Stimulated activated CD4-positive, alpha-beta T cell treated with anti-CD3 and anti-CD28 coated beads, TNF-alpha, amount 100 ng/mL, for 1 hour (primary cell): ENCODE data around the gene E2F8.
"Not testable (repeated sequence)": the region's sequence is repeated elsewhere in the genome, so short reads cannot be mapped to it uniquely, and the experiment has no call there.

Experiments used
- DNase-seq, 3 donors: peaks; one replicate each; pipeline ENCODE4 v3.0.0-alpha.2; 2020; ENCODE audit warnings: low read depth in 3 of 3, low spot score in 1 of 3

The E2F8 gene

GRCh38 chr11:19240420-19241259 is at the start of gene E2F8:
TSS of gene E2F8 (minus strand) at chr11:19240945. CDS start at chr11:19240121, 824 bp downstream.
- DNase-seq: peak; percentile 44 to 68 (median 47)

GRCh38 chr11:19290356-19290755 is 49.6 kb upstream of the E2F8 start:
- DNase-seq: no peak

GRCh38 chr11:19288256-19288655 is 47.5 kb upstream of the E2F8 start:
- no peak for DNase-seq

GRCh38 chr11:19286411-19286810 is 45.7 kb upstream of the E2F8 start:
- no peak for DNase-seq

GRCh38 chr11:19284881-19285280 is 44.1 kb upstream of the E2F8 start:
- DNase-seq: no peak

GRCh38 chr11:19283991-19284390 is 43.2 kb upstream of the E2F8 start:
- no peak for DNase-seq

- DNase-seq: no peak
Observed at GRCh38 chr11:19281555-19281954, 40.8 kb upstream of the E2F8 start.

GRCh38 chr11:19281041-19281440 is 40.3 kb upstream of the E2F8 start:
- no peak for DNase-seq

- no peak for DNase-seq
Observed at GRCh38 chr11:19279451-19279850, 38.7 kb upstream of the E2F8 start.

GRCh38 chr11:19276859-19277808 is 36.4 kb upstream of the E2F8 start:
- no peak for DNase-seq

GRCh38 chr11:19275496-19275895 is 34.8 kb upstream of the E2F8 start:
- no peak for DNase-seq

GRCh38 chr11:19273219-19273618 is 32.5 kb upstream of the E2F8 start:
- DNase-seq: not testable (repeated sequence)

GRCh38 chr11:19268909-19269308 is 28.2 kb upstream of the E2F8 start:
- DNase-seq: no peak

- no peak for DNase-seq
Observed at GRCh38 chr11:19267567-19267966, 26.8 kb upstream of the E2F8 start.

GRCh38 chr11:19263333-19263732 is 22.6 kb upstream of the E2F8 start:
- DNase-seq: no peak

- DNase-seq: peak in 2 of 3 donors; percentile 14 to 52
Observed at GRCh38 chr11:19259487-19260345, 19.0 kb upstream of the E2F8 start.

- no peak for DNase-seq
Observed at GRCh38 chr11:19258641-19259230, 18.0 kb upstream of the E2F8 start.

- not testable (repeated sequence) for DNase-seq
Observed at GRCh38 chr11:19254441-19254840, 13.7 kb upstream of the E2F8 start.

- no peak for DNase-seq
Observed at GRCh38 chr11:19253817-19254216, 13.1 kb upstream of the E2F8 start.

- DNase-seq: no peak
Observed at GRCh38 chr11:19253153-19253745, 12.5 kb upstream of the E2F8 start.
